GM06990 (cell line): ENCODE measurements around the gene CCBE1.
A peak's percentile ranks its signal among the peaks of the same experiment; 100 is the strongest.

Experiments
- DNase-seq: peaks from one replicate; pipeline ENCODE4 v3.0.0-alpha.2; 2011; ENCODE audit not compliant: insufficient read length; ENCODE audit errors: extremely low read depth
- H3K27me3 ChIP-seq: replicated peaks from 2 replicates; pipeline ENCODE4 v1.6.0; 2011; ENCODE audit warnings: low read length; ENCODE audit not compliant: control insufficient read depth, insufficient read depth
- H3K36me3 ChIP-seq: 2 replicates; pipeline ENCODE4 v1.5.1; 2011; ENCODE audit warnings: low read length; ENCODE audit not compliant: control insufficient read depth, insufficient read depth
- H3K4me3 ChIP-seq: replicated peaks from 2 replicates; pipeline ENCODE4 v1.5.1; 2011; ENCODE audit warnings: low read depth, mild to moderate bottlenecking, control low read depth, low read length
- TF ChIP-seq, protein P1 (sequence below): IDR thresholded peaks from 2 replicates; pipeline ENCODE4 v1.5.1; 2011; ENCODE audit warnings: low read length, control low read depth, mild to moderate bottlenecking, inconsistent platforms; ENCODE audit not compliant: insufficient read depth, poor library complexity, severe bottlenecking

CCBE1 gene

DNA sequence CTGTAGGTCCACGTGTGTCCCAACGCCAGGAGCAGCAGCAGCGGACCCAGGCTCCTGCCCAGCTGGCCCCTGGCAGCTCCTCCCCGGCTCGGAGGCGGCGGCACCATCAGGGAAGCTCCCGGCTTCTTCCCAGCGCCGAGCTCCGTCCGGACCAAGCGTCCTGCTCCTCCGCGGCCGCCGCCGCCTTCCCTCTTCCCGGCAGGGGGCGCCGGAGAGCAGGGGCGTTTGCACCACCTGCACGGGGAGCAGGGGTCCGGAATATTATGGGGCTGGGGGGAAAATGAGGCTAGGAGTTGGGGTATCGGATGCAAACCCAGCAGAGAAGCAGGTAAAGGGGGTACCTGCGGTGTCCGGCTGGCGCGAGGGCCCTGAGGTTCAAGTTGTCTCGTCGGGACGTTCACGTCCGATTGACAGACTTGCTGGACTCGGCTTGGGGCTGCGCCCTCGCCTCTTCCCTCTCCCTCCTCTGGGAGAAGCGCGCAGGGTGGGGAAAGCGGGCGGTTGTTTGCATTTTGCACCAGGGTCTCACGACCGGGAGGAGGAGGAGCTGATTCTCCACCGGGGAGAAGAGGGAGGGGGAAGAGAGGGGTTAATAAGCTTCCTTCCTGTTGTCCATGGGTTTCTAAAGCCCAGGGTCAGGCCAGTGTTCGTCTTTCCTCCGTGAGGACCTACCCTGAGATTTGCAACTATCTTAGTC, at the start of gene CCBE1:
CCBE1 (minus strand) TSS at position 188 of the 697 bp plus-strand sequence.
- peaks cover 2% of the 10 kb centered on the region for H3K27me3 ChIP-seq
- H3K4me3 ChIP-seq: peak within 1 kb of the TSS; percentile 39
- H3K36me3 ChIP-seq: no peaks in the 10 kb centered on the region
- TF ChIP-seq, protein P1, sequence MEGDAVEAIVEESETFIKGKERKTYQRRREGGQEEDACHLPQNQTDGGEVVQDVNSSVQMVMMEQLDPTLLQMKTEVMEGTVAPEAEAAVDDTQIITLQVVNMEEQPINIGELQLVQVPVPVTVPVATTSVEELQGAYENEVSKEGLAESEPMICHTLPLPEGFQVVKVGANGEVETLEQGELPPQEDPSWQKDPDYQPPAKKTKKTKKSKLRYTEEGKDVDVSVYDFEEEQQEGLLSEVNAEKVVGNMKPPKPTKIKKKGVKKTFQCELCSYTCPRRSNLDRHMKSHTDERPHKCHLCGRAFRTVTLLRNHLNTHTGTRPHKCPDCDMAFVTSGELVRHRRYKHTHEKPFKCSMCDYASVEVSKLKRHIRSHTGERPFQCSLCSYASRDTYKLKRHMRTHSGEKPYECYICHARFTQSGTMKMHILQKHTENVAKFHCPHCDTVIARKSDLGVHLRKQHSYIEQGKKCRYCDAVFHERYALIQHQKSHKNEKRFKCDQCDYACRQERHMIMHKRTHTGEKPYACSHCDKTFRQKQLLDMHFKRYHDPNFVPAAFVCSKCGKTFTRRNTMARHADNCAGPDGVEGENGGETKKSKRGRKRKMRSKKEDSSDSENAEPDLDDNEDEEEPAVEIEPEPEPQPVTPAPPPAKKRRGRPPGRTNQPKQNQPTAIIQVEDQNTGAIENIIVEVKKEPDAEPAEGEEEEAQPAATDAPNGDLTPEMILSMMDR: peak; percentile 97
- peak; percentile 53 for DNase-seq

DNA sequence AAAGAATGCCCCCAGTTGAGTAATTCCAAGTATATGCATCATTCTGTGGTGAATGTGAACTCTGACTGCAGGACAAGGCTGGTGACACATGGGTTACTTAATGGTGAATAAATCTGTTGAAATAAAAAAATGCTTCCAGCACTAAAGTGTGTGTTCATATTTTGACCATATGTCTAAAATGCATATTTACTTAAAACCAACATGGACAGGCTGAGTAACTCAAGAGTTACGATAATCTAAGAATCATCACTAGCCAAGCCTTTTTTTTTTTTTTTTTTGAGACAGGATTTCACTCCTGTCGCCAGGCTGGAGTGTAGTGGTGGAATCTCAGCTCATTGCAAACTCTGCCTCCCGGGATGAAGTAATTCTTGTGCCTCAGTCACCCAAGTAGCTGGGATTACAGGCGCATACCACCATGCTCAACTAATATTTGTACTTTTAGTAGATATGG, 47.1 kb upstream of the CCBE1 start:
- TF ChIP-seq, protein P1: no peak
- no peak for DNase-seq
- Histone ChIP-seq H3K27me3 (no peaks in the 10 kb centered on the region; the same call in 1 of the 2 replicates), H3K4me3 (no peak overlapping the region), H3K36me3 (no peaks in the 10 kb centered on the region)

DNA sequence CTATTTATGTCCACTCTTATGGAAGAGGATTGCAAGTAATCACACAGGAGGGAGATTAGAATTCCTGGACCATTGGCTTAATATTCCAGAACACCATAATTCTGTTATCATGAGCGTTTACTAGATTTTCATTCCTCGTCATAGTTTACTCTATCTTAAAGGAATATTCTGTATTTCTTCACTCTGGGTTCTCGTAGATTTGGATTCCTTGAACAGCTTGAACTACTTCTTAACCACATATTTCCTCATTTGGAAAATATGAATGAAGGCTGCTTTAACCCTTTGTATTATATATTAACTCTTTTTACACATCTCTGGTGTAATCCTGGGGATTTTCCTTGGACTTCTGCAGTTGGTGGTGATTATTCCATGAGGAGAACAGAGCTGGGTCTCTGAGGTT, 46.3 kb upstream of the CCBE1 start:
- Histone ChIP-seq H3K4me3 (no peak overlapping the region), H3K27me3 (no peaks in the 10 kb centered on the region; the same call in 1 of the 2 replicates), H3K36me3 (no peaks in the 10 kb centered on the region)
- DNase-seq: no peak
- TF ChIP-seq, protein P1: no peak

DNA sequence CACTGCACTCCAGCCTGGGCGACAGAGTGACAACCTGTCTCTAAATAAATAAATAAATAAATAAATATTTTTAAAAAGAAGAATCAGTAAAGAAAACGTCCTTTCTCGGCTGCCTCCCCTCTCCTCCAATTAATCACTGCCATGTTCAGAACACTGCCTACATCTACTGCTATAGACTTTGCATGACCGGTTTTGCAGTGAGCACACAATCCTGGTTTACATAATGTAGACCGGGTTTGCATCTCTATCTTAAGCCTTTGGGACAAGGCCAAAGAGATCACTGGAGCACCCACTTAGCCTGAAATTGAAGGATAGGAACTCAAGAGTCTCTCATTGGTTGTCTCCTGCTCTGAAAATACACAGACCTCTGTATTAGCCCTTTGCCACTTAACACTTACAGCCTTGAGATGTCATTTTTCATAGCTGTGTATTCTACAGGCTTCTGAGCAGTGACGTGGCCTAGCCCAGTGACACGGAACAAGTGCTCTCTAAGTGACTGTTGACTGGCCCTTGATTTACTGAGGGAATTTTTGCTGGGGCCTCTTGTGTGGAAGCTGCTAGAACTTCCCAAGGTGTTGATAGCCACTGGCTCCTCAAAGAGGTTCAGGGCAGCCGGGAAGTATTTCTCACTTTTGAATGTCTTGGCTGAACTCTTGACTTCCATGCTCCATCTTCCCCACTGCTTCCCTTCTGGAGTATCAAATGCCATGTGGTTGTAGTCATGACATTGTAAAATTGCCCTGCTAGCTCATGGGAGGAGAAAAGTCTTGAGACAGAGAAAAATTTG, 45.3 kb upstream of the CCBE1 start:
- no peak for DNase-seq
- no peaks in the 10 kb centered on the region; the same call in 1 of the 2 replicates for H3K27me3 ChIP-seq

DNA sequence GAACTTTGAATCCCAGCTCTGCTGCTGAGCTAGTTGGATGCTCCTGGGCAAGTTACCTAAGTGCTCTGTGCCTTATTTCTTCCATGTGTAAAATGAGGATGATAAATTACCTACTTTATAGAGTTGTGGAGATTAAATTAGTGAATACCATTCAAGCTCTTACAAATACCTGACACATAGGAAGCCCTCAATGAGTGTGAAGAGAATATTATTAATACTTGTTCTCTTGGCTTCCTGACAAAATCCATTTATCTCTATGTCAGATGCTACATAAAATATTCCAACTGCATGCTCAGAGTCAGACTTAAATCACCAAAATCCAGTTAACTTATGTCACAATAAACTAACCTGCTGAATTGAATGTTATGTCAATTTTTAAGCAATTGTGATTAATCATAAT, 42.9 kb upstream of the CCBE1 start:
- Histone ChIP-seq H3K27me3 (no peaks in the 10 kb centered on the region; the same call in 1 of the 2 replicates), H3K36me3 (no peaks in the 10 kb centered on the region), H3K4me3 (no peak overlapping the region)
- DNase-seq: no peak
- TF ChIP-seq, protein P1: no peak

More for the DNA sequence above, 45.3 kb upstream of the CCBE1 start:
- no peaks in the 10 kb centered on the region for H3K36me3 ChIP-seq
- H3K4me3 ChIP-seq: no peak overlapping the region
- TF ChIP-seq, protein P1: no peak
